ENCODE data around the gene KIZ.

Gene KIZ

DNA sequence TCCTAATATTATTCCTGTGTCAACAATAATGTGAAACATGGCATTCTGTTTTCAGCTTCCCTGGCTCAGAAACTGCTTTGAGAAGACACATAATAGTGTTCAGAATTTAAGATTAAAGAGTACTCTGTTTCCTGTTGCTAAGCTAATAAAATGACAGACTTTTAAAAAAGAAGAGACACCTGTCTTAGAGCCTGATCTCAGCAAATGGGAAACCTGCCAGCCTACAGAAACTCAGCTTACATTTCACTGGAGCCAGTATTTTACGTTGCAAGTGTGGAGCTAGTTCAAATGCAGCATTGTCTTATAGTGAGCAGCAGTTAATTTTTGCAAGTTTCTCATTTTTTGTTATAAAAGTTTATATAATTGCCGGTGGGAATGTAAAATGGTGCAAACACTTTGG is 28.8 kb downstream of the KIZ start:
- Histone ChIP-seq H3K27me3 (no peaks in the 10 kb centered on the region), H3K9me3 (no peaks in the 10 kb centered on the region), H3K4me3 (no peak overlapping the region), H3K4me1 (no peaks in the 10 kb centered on the region), H3K36me3 (peaks cover 5 to 11% (median 6%) of the 10 kb centered on the region in 3 donors), H3K27ac (no peak overlapping the region)
- intact Hi-C loops (cut with DNase I; ENCODE audit: low total_unique reads), result no loop called here
- DNase-seq, result no peak
- TF ChIP-seq, protein P1, sequence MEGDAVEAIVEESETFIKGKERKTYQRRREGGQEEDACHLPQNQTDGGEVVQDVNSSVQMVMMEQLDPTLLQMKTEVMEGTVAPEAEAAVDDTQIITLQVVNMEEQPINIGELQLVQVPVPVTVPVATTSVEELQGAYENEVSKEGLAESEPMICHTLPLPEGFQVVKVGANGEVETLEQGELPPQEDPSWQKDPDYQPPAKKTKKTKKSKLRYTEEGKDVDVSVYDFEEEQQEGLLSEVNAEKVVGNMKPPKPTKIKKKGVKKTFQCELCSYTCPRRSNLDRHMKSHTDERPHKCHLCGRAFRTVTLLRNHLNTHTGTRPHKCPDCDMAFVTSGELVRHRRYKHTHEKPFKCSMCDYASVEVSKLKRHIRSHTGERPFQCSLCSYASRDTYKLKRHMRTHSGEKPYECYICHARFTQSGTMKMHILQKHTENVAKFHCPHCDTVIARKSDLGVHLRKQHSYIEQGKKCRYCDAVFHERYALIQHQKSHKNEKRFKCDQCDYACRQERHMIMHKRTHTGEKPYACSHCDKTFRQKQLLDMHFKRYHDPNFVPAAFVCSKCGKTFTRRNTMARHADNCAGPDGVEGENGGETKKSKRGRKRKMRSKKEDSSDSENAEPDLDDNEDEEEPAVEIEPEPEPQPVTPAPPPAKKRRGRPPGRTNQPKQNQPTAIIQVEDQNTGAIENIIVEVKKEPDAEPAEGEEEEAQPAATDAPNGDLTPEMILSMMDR (IDR thresholded peaks at IDR 0.05), result no peak

GRCh38 chr20:21155268-21155667 is 29.4 kb downstream of the KIZ start:
- TF ChIP-seq, protein P1 (IDR thresholded peaks at IDR 0.05), result no peak
- intact Hi-C loops (cut with DNase I; ENCODE audit: low total_unique reads), result no loop called here
- Histone ChIP-seq H3K36me3 (peaks cover 5 to 12% (median 7%) of the 10 kb centered on the region in 3 donors), H3K4me1 (no peaks in the 10 kb centered on the region), H3K4me3 (no peak overlapping the region), H3K27ac (no peak overlapping the region), H3K27me3 (no peaks in the 10 kb centered on the region), H3K9me3 (no peaks in the 10 kb centered on the region)
- no peak for DNase-seq

GRCh38 chr20:21156266-21156665 is 30.4 kb downstream of the KIZ start:
- H3K27ac ChIP-seq, result no peak overlapping the region
- no peak overlapping the region for H3K4me3 ChIP-seq
- no peaks in the 10 kb centered on the region for H3K4me1 ChIP-seq
- TF ChIP-seq, protein P1 (IDR thresholded peaks at IDR 0.05), result no peak
- H3K9me3 ChIP-seq, result no peaks in the 10 kb centered on the region
- intact Hi-C loops (cut with DNase I; ENCODE audit: low total_unique reads), result no loop called here
- H3K27me3 ChIP-seq, result no peaks in the 10 kb centered on the region
- no peak for DNase-seq
- H3K36me3 ChIP-seq, result peaks cover 6 to 17% (median 7%) of the 10 kb centered on the region in 3 donors

- Histone ChIP-seq H3K27me3 (no peaks in the 10 kb centered on the region), H3K4me3 (no peak overlapping the region), H3K27ac (no peak overlapping the region), H3K4me1 (no peaks in the 10 kb centered on the region), H3K9me3 (no peaks in the 10 kb centered on the region), H3K36me3 (peaks cover 14 to 24% (median 15%) of the 10 kb centered on the region in 3 donors)
- TF ChIP-seq, protein P1 (IDR thresholded peaks at IDR 0.05), result no peak
- DNase-seq, result no peak
- intact Hi-C loops (cut with DNase I; ENCODE audit: low total_unique reads), result no loop called here
Measured at GRCh38 chr20:21157006-21157405, 31.1 kb downstream of the KIZ start.

DNA sequence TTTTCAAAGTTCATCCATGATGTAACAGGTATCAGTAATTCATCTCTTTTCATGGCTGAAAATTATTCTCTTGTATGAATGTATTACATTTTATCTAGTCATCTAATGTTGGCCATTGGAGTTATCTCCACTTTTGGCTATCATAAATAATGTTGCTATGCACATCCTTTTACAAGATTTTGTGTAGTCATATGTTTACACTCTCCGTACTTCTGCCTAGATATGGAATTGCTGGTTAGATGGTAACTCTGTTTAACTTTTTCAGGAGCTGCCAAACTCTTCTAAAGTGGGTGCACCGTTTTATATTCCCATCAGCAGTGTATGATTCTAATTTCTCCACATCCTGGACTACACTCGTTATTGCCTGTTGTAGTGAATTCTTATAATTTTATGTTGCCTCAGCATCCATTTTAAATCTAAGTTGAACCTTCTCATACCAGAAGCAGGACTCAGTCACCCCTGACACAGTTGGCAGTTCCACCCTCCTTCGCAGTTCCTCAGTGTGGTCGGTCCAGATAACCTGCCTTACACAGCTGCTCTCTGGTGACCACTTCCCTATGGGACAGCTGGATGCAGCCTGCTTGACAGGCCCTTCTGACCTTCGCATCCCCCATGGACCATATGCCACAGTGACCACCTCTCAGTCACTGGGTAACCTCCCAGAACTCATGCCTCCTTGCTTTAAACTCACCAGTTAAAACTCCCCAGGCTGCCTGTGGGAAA is 33.9 kb downstream of the KIZ start:
- TF ChIP-seq, protein P1 (IDR thresholded peaks at IDR 0.05), result no peak
- intact Hi-C loops (cut with DNase I; ENCODE audit: low total_unique reads), result no loop called here
- Histone ChIP-seq H3K27me3 (no peaks in the 10 kb centered on the region), H3K4me1 (no peaks in the 10 kb centered on the region), H3K36me3 (peaks cover 24 to 41% (median 30%) of the 10 kb centered on the region in 3 donors), H3K27ac (no peak overlapping the region), H3K4me3 (no peak overlapping the region), H3K9me3 (no peaks in the 10 kb centered on the region)
- no peak for DNase-seq

Data from tibial artery (tissue), 4 donors.